Smooth muscle cell (in vitro differentiated cells): ENCODE results near the gene APELA. TPM values are rescaled to one million over a fixed set of nuclear protein-coding genes. Genes with fewer than 3 reads are reported as not detected.

Experiments used
- DNase-seq: peaks from one replicate; lab custom pipeline; 2025; ENCODE audit not compliant: unreplicated experiment; lab: John Stamatoyannopoulos, UW
- H2AFZ ChIP-seq: fragments of 200-600 bp; sonication (generic); 2 replicates; pipeline ENCODE4 v1.6.0; 2016; ENCODE audit warnings: antibody characterized with exemption, low read depth, mild to moderate bottlenecking
- H3F3A ChIP-seq: fragments of 200-600 bp; sonication (generic); 2 replicates; pipeline ENCODE4 v1.6.0; 2017; ENCODE audit warnings: antibody characterized with exemption, low read depth
- H3K27ac ChIP-seq: fragments of 200-600 bp; sonication (generic); 2 replicates; pipeline ENCODE4 v1.5.1; 2016; ENCODE audit warnings: low read depth, mild to moderate bottlenecking
- H3K27me3 ChIP-seq: fragments of 200-600 bp; sonication (generic); 2 replicates; pipeline ENCODE4 v1.6.1; 2016; ENCODE audit warnings: low read depth, mild to moderate bottlenecking
- H3K36me3 ChIP-seq: fragments of 200-600 bp; sonication (generic); 2 replicates; pipeline ENCODE4 v1.5.1; 2016; ENCODE audit warnings: low read depth
- H3K4me1 ChIP-seq: fragments of 200-600 bp; sonication (generic); 2 replicates; pipeline ENCODE4 v1.5.1; 2016; ENCODE audit warnings: low read depth
- H3K4me2 ChIP-seq: fragments of 200-600 bp; sonication (generic); 2 replicates; pipeline ENCODE4 v1.6.0; 2016; ENCODE audit warnings: mild to moderate bottlenecking
- H3K4me3 ChIP-seq: fragments of 200-600 bp; sonication (generic); 2 replicates; pipeline ENCODE4 v1.5.1; 2016; ENCODE audit warnings: mild to moderate bottlenecking
- H3K79me2 ChIP-seq: fragments of 200-600 bp; sonication (generic); 2 replicates; pipeline ENCODE4 v1.6.0; 2016; ENCODE audit warnings: low read depth, mild to moderate bottlenecking
- H3K9ac ChIP-seq: fragments of 200-600 bp; sonication (generic); 2 replicates; pipeline ENCODE4 v1.6.0; 2016; ENCODE audit warnings: low read depth
- H3K9me3 ChIP-seq: fragments of 200-600 bp; sonication (generic); replicated peaks from 2 replicates; pipeline ENCODE4 v1.5.1; 2016; ENCODE audit warnings: low read depth
- H4K20me1 ChIP-seq: fragments of 200-600 bp; sonication (generic); 2 replicates; pipeline ENCODE4 v1.6.0; 2016; ENCODE audit warnings: low read depth
- WGBS: methylation state at CpG from one replicate; pipeline ENCODE4 v1.1.7; 2016; ENCODE audit warnings: low lambda C conversion rate; 5-methylcytosine and 5-hydroxymethylcytosine counted together
- polyA plus RNA-seq: library from polyadenylated mRNA; unstranded; fragments of >200 nt; fragmentation: Nextera tagmentation; extraction: Ambion mirVana; gene quantifications from 2 replicates; pipeline ENCODE4 v1.2.1, GENCODE V29; 2016
- total RNA-seq: library from RNA; depleted of rRNA; stranded (reverse); fragments of >200 nt; gene quantifications from 2 replicates; pipeline ENCODE4 v1.2.3, GENCODE V29; 2014
- TF ChIP-seq, protein P1 (sequence below): fragments of 200-600 bp; sonication (generic); IDR thresholded peaks from 2 replicates; pipeline ENCODE4 v1.5.1; 2017; ENCODE audit warnings: borderline replicate concordance, mild to moderate bottlenecking, antibody characterized with exemption; ENCODE audit not compliant: insufficient read depth, poor library complexity, severe bottlenecking

APELA gene
- total and polyA plus RNA-seq, 2 experiments from 2014 or later, result 0.09 TPM; not detected in 1

DNA sequence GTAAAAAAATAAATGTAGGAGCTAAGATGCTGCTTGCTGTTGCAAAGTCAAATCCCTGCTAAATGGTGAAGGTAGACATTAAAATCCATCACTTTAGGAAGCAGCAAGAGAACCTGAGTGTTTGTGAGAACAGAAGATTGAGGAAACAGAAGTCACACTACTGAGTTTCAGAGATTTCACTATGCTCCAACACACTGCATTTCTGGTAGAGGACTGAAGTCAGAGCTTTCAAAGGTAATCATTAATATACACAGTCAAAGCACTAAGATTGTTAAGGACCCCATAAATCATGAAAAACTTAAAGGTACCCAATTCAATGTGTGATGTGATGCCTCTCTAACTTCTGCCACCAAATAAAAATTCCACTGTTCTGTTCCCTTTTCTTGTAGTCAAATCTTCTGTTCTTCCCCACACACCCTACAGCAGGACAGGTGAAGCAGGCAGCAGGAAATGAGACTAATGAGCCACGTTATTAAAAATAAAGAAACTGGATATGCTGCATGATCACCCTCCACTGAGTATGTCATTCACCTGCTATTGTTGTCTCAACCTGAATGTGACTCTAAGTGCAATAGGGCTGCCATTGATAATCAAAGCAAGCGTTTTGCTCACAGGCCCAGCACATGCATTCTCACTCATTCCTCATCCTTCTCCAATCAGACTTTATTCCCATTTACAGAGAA lies 28.9 kb upstream of the APELA start:
- DNase-seq, result no peak
- Histone ChIP-seq H2AFZ (no peak overlapping the region), H3F3A (no peaks in the 10 kb centered on the region), H3K4me2 (no peak overlapping the region), H3K27me3 (no peaks in the 10 kb centered on the region), H4K20me1 (no peaks in the 10 kb centered on the region), H3K4me3 (no peak overlapping the region), H3K27ac (no peak overlapping the region), H3K79me2 (no peaks in the 10 kb centered on the region), H3K9me3 (no peaks in the 10 kb centered on the region), H3K9ac (no peak overlapping the region), H3K4me1 (no peaks in the 10 kb centered on the region), H3K36me3 (no peaks in the 10 kb centered on the region)
- TF ChIP-seq, protein P1, sequence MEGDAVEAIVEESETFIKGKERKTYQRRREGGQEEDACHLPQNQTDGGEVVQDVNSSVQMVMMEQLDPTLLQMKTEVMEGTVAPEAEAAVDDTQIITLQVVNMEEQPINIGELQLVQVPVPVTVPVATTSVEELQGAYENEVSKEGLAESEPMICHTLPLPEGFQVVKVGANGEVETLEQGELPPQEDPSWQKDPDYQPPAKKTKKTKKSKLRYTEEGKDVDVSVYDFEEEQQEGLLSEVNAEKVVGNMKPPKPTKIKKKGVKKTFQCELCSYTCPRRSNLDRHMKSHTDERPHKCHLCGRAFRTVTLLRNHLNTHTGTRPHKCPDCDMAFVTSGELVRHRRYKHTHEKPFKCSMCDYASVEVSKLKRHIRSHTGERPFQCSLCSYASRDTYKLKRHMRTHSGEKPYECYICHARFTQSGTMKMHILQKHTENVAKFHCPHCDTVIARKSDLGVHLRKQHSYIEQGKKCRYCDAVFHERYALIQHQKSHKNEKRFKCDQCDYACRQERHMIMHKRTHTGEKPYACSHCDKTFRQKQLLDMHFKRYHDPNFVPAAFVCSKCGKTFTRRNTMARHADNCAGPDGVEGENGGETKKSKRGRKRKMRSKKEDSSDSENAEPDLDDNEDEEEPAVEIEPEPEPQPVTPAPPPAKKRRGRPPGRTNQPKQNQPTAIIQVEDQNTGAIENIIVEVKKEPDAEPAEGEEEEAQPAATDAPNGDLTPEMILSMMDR, result no peak
- WGBS, result 81% methylated on average over 2 of the region's 2 CpGs

DNA sequence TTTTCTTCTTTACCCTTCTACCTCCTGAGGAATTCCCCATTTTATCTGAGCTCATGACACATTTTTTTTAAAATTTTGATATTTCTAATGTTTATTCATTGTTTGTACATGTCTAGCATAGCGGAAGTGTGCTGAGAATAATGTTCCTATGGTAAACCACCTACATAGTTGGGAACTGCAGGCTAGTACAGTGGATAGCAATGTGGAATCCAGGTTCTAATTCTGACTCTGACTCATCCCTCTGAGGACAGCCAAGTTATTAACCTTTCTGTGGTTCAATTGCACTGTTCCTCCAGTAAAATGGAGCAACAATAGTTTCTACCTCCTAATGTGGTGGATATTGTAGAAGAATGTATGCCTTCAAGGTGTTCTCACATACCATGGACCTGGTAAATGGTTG lies 20.6 kb upstream of the APELA start:
- Histone ChIP-seq H3K27ac (no peak overlapping the region), H3K9me3 (no peaks in the 10 kb centered on the region), H3F3A (no peaks in the 10 kb centered on the region), H3K4me3 (no peak overlapping the region), H4K20me1 (no peaks in the 10 kb centered on the region), H3K36me3 (no peaks in the 10 kb centered on the region), H3K4me1 (no peaks in the 10 kb centered on the region), H3K4me2 (no peak overlapping the region), H3K27me3 (no peaks in the 10 kb centered on the region), H3K9ac (no peak overlapping the region), H2AFZ (no peak overlapping the region), H3K79me2 (no peaks in the 10 kb centered on the region)
- WGBS, result 87% methylated on average over 1 of the region's 1 CpG
- DNase-seq, result no peak
- TF ChIP-seq, protein P1, result no peak

DNA sequence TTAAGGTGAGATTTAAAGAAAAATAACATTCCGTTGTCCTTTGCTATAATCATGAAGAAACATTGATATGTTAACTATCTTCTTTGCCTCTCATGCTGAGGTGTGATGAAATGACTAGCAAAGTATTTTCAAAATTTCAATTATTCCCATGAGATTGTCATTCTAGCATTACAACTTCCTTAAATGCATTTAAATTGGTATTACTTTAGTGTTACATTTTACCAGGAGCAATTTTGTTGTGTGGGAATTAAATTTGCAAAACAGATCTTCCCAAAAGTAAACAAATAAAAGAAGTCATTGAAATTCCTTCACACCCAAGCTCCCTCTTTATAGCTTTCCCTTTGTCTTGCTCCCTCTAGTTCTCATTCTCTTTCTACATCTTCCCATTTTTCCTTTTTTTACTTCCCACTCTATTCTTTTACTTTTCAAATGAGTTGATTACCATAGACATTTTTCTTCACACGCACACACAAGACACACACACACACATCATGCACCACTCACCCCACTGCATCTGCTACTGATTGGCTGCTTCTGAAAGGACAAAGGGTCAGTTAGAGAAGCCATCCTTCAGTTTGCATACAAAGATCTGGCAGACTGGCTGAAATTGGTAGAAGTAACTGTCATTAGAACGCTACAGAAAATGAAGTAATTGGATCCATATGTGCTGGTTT lies 10.0 kb upstream of the APELA start:
- 14% methylated on average over 3 of the region's 3 CpGs for WGBS
- Histone ChIP-seq H3K9me3 (no peaks in the 10 kb centered on the region), H3K4me1 (no peaks in the 10 kb centered on the region), H3K4me3 (no peak overlapping the region), H4K20me1 (no peaks in the 10 kb centered on the region), H3K79me2 (no peaks in the 10 kb centered on the region), H2AFZ (peak overlapping the region; percentile 11), H3F3A (no peaks in the 10 kb centered on the region), H3K27ac (no peak overlapping the region), H3K4me2 (no peak overlapping the region), H3K36me3 (no peaks in the 10 kb centered on the region), H3K27me3 (no peaks in the 10 kb centered on the region), H3K9ac (no peak overlapping the region)
- TF ChIP-seq, protein P1, result no peak
- no peak for DNase-seq
